Measurements from ENCODE around the gene FSTL4. TPM values are rescaled to one million over a fixed set of nuclear protein-coding genes. Genes with fewer than 3 reads are reported as not detected.

The FSTL4 gene
- total and polyA plus RNA-seq, 9 donors = 0.07 to 0.22 (median 0.15) TPM; not detected in 4

DNA sequence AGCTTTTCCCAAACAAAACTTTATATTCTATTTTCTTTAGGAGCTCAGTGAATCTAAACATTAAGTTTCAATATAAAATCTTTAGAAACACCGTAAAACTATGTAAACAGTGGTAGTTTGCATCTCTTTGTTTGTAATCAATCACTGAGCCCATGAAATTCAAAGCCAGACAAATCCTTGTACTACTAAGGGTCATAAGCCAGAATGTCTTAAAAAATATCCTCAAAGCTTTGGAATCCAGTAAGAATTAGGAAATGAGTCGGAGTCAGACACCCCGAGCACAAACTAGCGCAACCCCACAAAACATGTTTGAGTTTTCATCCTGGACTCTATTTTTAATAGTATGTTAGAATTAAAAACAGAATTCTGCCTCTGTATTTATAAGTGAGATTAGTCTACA lies 406.7 kb downstream of the FSTL4 start:
- H3K27me3 ChIP-seq = no peaks in the 10 kb centered on the region
- TF ChIP-seq EP300 (IDR thresholded peaks at IDR 0.05) (no peak), POLR2A (IDR thresholded peaks at IDR 0.05) (no peak)
- TF ChIP-seq, protein P1, sequence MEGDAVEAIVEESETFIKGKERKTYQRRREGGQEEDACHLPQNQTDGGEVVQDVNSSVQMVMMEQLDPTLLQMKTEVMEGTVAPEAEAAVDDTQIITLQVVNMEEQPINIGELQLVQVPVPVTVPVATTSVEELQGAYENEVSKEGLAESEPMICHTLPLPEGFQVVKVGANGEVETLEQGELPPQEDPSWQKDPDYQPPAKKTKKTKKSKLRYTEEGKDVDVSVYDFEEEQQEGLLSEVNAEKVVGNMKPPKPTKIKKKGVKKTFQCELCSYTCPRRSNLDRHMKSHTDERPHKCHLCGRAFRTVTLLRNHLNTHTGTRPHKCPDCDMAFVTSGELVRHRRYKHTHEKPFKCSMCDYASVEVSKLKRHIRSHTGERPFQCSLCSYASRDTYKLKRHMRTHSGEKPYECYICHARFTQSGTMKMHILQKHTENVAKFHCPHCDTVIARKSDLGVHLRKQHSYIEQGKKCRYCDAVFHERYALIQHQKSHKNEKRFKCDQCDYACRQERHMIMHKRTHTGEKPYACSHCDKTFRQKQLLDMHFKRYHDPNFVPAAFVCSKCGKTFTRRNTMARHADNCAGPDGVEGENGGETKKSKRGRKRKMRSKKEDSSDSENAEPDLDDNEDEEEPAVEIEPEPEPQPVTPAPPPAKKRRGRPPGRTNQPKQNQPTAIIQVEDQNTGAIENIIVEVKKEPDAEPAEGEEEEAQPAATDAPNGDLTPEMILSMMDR (IDR thresholded peaks at IDR 0.05) = no peak

DNA sequence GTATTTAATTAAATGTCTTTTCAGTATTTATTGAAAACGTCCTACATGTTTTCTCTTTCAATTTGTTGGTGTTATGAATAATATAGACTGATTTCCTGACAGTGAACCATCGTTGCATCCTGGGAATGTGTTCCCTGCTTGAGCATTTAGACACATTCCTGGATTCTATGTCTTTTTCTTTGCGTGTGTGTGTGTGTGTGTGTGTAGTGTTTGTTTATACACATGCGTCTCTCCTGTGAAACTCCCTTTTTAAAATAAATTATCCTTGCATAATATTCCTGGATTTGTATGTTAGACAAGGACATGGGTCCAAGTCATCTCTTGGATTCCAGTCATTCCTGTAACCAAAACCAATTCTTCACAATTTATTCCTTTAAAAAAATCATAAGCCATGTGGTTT lies 407.1 kb downstream of the FSTL4 start:
- H3K4me1 ChIP-seq (ENCODE audit: insufficient read depth) = no peaks in the 10 kb centered on the region
- intact Hi-C loops (cut with DNase I) = no loop called here
- no peaks in the 10 kb centered on the region for H3K27me3 ChIP-seq
- DNase-seq = no peak
- no peak for TF ChIP-seq POLR2A (IDR thresholded peaks at IDR 0.05)
- TF ChIP-seq, protein P1 (IDR thresholded peaks at IDR 0.05) = no peak
- TF ChIP-seq EP300 (IDR thresholded peaks at IDR 0.05) = no peak
- no peaks in the 10 kb centered on the region for H3K9me3 ChIP-seq
- H3K27ac ChIP-seq = no peak overlapping the region
- 4 to 17% (median 9%) methylated on average over 4 of the region's 4 CpGs for WGBS, 3 donors
- H3K4me3 ChIP-seq = no peak overlapping the region
- H3K36me3 ChIP-seq = no peaks in the 10 kb centered on the region

More for the DNA sequence above, 406.7 kb downstream of the FSTL4 start:
- DNase-seq = no peak
- H3K9me3 ChIP-seq = no peaks in the 10 kb centered on the region
- no peaks in the 10 kb centered on the region for H3K4me1 ChIP-seq (ENCODE audit: insufficient read depth)
- WGBS, 3 donors = 6 to 29% (median 8%) methylated on average over 4 of the region's 4 CpGs
- no peak overlapping the region for H3K27ac ChIP-seq
- intact Hi-C loops (cut with DNase I) = no loop called here
- H3K4me3 ChIP-seq = no peak overlapping the region
- no peaks in the 10 kb centered on the region for H3K36me3 ChIP-seq

DNA sequence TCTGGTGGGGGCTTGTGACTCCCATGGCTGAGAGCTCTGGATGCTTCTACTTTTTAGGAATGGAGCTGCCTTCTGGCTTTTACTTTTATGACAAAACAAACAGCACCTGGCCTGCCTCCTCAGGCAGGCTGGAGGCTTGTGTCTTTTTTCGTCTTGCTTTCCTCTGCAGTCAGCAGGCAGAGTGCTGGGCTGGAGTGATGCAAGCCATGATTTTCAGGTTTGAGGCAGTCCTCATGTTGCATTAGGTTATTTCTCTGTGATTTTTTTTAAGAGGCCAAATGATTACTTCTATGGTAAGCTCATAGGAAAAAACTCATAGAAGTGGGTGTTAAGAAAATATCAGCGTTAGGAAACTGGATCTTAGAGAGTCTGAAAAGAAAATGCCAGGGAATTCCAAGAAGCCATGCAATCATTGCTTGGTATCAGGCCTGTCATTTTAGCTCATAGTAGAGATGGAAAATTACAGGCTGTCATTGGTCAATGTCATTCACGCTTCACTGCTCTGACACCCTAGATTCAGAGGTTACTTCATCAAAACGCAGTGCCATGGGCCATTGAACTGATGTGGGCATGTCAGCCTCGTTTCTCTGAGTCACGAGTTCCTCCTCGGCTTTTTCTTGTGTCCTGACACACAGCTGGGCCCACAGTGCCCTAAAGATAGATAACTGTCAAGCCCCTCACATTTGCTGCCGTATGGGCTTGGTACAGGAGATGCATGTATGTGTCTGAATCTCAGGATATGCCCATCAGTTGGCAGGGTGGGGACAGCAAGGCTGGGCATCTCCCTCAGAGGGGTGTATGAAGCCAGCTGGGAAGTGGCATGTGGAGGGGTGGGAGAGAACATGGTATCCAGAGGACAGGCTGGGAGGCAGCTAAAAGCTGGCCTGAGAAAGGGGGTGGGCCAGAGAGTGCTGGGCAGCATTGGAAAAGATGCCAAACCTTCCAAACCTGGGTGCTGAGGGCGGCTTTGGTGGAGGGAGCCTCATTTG lies 408.7 kb downstream of the FSTL4 start:
- no peaks in the 10 kb centered on the region for H3K9me3 ChIP-seq
- no peaks in the 10 kb centered on the region for H3K36me3 ChIP-seq
- no peaks in the 10 kb centered on the region for H3K27me3 ChIP-seq
- no peak for TF ChIP-seq POLR2A (IDR thresholded peaks at IDR 0.05)
- no peak for TF ChIP-seq EP300 (IDR thresholded peaks at IDR 0.05)
- TF ChIP-seq, protein P1 (IDR thresholded peaks at IDR 0.05) = no peak
- no peak for DNase-seq
- H3K4me1 ChIP-seq (ENCODE audit: insufficient read depth) = no peaks in the 10 kb centered on the region
- no peak overlapping the region for H3K27ac ChIP-seq
- WGBS, 3 donors = 82 to 89% (median 88%) methylated on average over 9 of the region's 9 CpGs
- intact Hi-C loops (cut with DNase I) = no loop called here
- no peak overlapping the region for H3K4me3 ChIP-seq

DNA sequence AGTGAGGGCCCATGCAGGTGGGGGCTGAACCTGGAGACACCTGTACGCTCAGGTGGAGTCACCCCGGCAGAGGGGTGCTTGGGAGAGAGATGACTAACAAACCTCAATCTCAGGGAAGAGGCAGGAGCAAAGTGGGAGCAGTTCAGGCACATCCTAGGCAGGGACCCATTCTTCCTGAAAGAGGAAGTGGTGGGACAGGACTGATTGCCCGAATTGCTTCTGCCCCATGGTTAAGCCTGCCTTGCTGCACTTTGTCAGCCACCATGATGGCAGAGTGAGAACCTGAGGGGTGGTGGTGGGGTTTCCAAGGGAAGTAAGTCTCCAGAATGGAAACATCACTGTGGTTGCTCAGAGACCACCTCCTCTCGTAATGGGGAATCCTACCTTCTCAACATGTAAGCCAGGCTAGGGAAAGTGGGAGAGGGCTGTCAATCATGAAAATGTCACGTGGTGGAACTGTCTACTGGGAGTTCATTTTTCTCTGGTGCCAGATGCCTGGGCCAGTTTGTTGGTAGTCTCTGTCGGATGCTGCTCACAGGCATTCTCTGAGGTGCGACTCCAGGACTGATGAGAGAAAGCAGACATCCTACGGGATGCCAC lies 410.2 kb downstream of the FSTL4 start:
- H3K27ac ChIP-seq = no peak overlapping the region
- H3K27me3 ChIP-seq = no peaks in the 10 kb centered on the region
- intact Hi-C loops (cut with DNase I) = no loop called here
- WGBS, 3 donors = 91 to 97% (median 95%) methylated on average over 8 of the region's 8 CpGs
- H3K4me3 ChIP-seq = no peak overlapping the region
- TF ChIP-seq, protein P1 (IDR thresholded peaks at IDR 0.05) = no peak
- TF ChIP-seq EP300 (IDR thresholded peaks at IDR 0.05) (no peak), POLR2A (IDR thresholded peaks at IDR 0.05) (no peak)
- no peaks in the 10 kb centered on the region for H3K36me3 ChIP-seq
- DNase-seq = no peak
- no peaks in the 10 kb centered on the region for H3K4me1 ChIP-seq (ENCODE audit: insufficient read depth)
- no peaks in the 10 kb centered on the region for H3K9me3 ChIP-seq

All from ovary (tissue), 9 donors.